Mesendoderm (in vitro differentiated cells): ENCODE data around the gene ABLIM1.
"Not testable (repeated sequence)": the region's sequence is repeated elsewhere in the genome, so short reads cannot be mapped to it uniquely, and the experiment has no call there.

Experiments used
- DNase-seq: peaks from one replicate; pipeline ENCODE4 v3.0.0; 2013
- H2AK5ac ChIP-seq: 2 replicates; pipeline ENCODE4 v1.6.1; 2013; ENCODE audit warnings: low read length, inconsistent platforms
- H2BK120ac ChIP-seq: 2 replicates; pipeline ENCODE4 v1.6.1; 2013; ENCODE audit warnings: low read depth, mild to moderate bottlenecking, low read length, moderate library complexity, mixed read lengths
- H2BK15ac ChIP-seq: replicated peaks from 2 replicates; pipeline ENCODE4 v1.6.1; 2013; ENCODE audit warnings: low read depth, mild to moderate bottlenecking, moderate library complexity
- H2BK5ac ChIP-seq: 2 replicates; pipeline ENCODE4 v1.6.1; 2013; ENCODE audit warnings: low read length, inconsistent platforms
- H3K18ac ChIP-seq: 2 replicates; pipeline ENCODE4 v1.6.1; 2013; ENCODE audit warnings: mild to moderate bottlenecking, low read length, mixed read lengths
- H3K23ac ChIP-seq: one replicate; pipeline ENCODE4 v1.6.1; 2013; ENCODE audit warnings: low read length
- H3K27ac ChIP-seq: 2 replicates; pipeline ENCODE4 v1.5.1; 2013; ENCODE audit warnings: low read depth, mild to moderate bottlenecking, inconsistent platforms, low read length, moderate library complexity
- H3K27me3 ChIP-seq: 2 replicates; pipeline ENCODE4 v1.6.1; 2013; ENCODE audit warnings: low read length, control low read depth, mild to moderate bottlenecking, inconsistent platforms; ENCODE audit not compliant: insufficient read depth, poor library complexity
- H3K36me3 ChIP-seq: 2 replicates; pipeline ENCODE4 v1.6.1; 2013; ENCODE audit warnings: low read length, inconsistent platforms; ENCODE audit not compliant: control insufficient read depth, insufficient read depth
- H3K4ac ChIP-seq: one replicate; pipeline ENCODE4 v1.6.1; 2013; ENCODE audit warnings: low read depth, mild to moderate bottlenecking, low read length, moderate library complexity
- H3K4me1 ChIP-seq: 2 replicates; pipeline ENCODE4 v1.6.1; 2013; ENCODE audit warnings: low read depth, low read length, inconsistent platforms; ENCODE audit not compliant: control insufficient read depth
- H3K4me2 ChIP-seq: 2 replicates; pipeline ENCODE4 v1.6.1; 2013; ENCODE audit warnings: low read length
- H3K4me3 ChIP-seq: 2 replicates; pipeline ENCODE4 v1.5.1; 2013; ENCODE audit warnings: mild to moderate bottlenecking, low read length
- H3K56ac ChIP-seq: one replicate; pipeline ENCODE4 v1.6.1; 2013; ENCODE audit warnings: low read length
- H3K79me1 ChIP-seq: 2 replicates; pipeline ENCODE4 v1.6.1; 2013; ENCODE audit warnings: low read length, inconsistent platforms
- H3K79me2 ChIP-seq: 2 replicates; pipeline ENCODE4 v1.6.1; 2013; ENCODE audit warnings: mild to moderate bottlenecking, low read length; ENCODE audit not compliant: control insufficient read depth, insufficient read depth
- H3K9ac ChIP-seq: 2 replicates; pipeline ENCODE4 v1.6.1; 2013; ENCODE audit warnings: low read length, inconsistent platforms
- H4K5ac ChIP-seq: one replicate; pipeline ENCODE4 v1.6.1; 2013; ENCODE audit warnings: low read length
- H4K8ac ChIP-seq: one replicate; pipeline ENCODE4 v1.6.1; 2013; ENCODE audit warnings: low read depth, mild to moderate bottlenecking, control low read depth, low read length, moderate library complexity
- WGBS: extraction: QIAGEN DNeasy Blood & Tissue Kit; methylation state at CpG from one replicate; pipeline ENCODE4 v1.1.7; 2013; ENCODE audit warnings: low lambda C conversion rate, missing lambda C conversion rate; ENCODE audit not compliant: insufficient coverage; ENCODE audit errors: extremely low coverage; 5-methylcytosine and 5-hydroxymethylcytosine counted together

ABLIM1 gene

DNA sequence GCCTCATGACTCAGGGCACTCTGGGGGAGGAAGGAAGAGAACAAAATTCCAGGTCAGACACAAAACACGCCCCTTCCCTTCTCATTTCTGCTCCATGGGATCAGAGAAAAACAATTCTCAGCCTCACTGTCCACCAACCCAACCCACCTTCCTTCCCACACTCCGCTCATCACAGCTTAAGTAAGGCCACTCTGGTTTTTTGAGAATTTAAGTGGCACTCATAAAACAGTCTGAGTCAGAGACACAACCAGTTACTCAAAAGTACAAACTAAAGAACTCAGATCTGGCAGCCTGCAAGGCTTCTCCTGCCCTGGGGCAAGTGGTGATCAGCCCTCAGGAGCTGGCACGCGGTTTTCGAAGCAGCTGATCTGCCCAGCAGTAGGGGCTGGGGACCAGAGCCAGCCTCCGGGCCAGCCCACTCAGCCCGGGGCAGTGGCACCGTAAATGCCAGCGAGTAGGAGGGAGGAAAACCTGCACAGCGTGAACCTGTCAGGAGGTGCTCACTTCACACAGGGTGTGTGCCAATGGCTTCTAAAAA, 39.1 kb upstream of the ABLIM1 start:
- Histone ChIP-seq H3K23ac (no peak overlapping the region), H3K79me1 (no peaks in the 10 kb centered on the region), H3K4me3 (no peak overlapping the region), H3K4me1 (no peaks in the 10 kb centered on the region), H3K4ac (no peak overlapping the region), H3K4me2 (no peak overlapping the region), H4K5ac (no peak overlapping the region), H2BK120ac (no peak overlapping the region), H2BK5ac (no peak overlapping the region), H3K27ac (no peak overlapping the region), H3K27me3 (no peaks in the 10 kb centered on the region), H4K8ac (no peak overlapping the region), H3K56ac (no peak overlapping the region), H3K79me2 (no peaks in the 10 kb centered on the region), H3K36me3 (no peaks in the 10 kb centered on the region), H2BK15ac (no peak overlapping the region), H3K9ac (no peak overlapping the region), H3K18ac (no peak overlapping the region), H2AK5ac (no peak overlapping the region)
- DNase-seq: no peak
- WGBS: no CpG with 5 or more reads among the region's 10 CpGs

DNA sequence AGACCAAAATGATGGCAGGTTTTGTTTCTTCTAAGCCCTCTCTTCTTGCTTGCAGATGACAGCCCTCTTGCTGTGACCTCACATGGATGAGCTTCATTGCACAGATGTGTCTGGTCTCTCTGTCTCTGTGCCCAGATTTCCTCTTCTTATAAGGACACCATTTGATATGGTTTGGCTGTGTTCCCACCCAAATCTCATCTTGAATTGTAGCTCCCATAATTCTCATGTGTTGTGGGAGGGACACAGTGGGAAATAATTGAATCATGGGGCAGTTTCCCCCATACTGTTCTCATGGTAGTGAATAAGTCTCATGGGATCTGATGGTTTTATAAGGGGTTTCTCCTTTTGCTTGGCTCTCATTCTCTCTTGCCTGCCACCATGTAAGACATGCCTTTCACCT, 38.2 kb upstream of the ABLIM1 start:
- not testable (repeated sequence) for H3K9ac ChIP-seq, H4K5ac ChIP-seq, H3K4me2 ChIP-seq, H2BK15ac ChIP-seq, H2BK5ac ChIP-seq, H3K27me3 ChIP-seq, H2BK120ac ChIP-seq, H3K56ac ChIP-seq, H3K4me1 ChIP-seq, H3K18ac ChIP-seq, H3K27ac ChIP-seq, H3K79me2 ChIP-seq, H3K4me3 ChIP-seq, H4K8ac ChIP-seq, DNase-seq, H3K23ac ChIP-seq, H3K4ac ChIP-seq, H3K79me1 ChIP-seq, H3K36me3 ChIP-seq, H2AK5ac ChIP-seq

DNA sequence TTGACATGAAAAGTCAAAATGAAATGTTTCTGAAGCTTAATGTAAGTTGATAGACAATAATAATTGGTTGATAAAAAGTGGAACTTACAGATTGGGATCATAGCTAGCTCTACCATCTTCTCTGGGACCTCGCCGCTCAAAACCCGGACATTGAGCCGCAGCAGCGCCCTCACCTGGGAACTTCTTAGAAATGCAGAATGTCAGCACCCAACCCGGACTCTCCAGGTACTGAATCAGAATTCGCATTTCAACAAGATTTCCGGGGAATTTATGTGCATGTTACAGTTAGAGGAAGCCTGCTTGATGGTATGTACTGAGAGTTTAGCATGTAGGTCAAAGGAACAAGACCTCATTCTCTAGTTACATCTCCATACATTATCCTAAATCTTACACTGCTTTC, 36.7 kb upstream of the ABLIM1 start:
- peak; percentile 75 for DNase-seq
- no peak overlapping the region for H3K27ac ChIP-seq
- WGBS: no CpG with 5 or more reads among the region's 8 CpGs

DNA sequence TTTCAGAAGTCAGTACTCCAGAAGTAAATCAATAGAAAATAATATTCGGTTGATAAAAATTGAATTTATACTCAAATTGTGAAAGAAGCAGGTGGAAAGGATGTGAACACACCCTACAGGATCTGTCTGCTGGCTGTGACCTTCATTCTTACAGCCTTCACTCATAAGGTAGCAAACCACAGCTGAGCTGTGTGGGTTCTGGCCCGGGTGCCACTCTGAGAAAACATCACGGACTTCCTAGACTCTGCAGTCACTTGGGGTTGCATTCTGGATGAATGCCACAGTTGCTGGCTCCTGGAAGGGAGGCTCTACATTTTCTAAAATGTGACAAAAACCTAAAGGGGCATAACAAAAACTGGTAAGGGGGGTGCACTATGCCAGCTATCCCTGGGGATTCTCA, 36.0 kb upstream of the ABLIM1 start:
- H3K27ac ChIP-seq: no peak overlapping the region
- H3K4me3 ChIP-seq: no peak overlapping the region
- H4K8ac ChIP-seq: no peak overlapping the region
- no peak overlapping the region for H2AK5ac ChIP-seq
- no peak for DNase-seq
- 100% methylated on average over 1 of the region's 3 CpGs for WGBS
- no peaks in the 10 kb centered on the region for H3K79me1 ChIP-seq
- H3K79me2 ChIP-seq: no peaks in the 10 kb centered on the region
- H3K4me2 ChIP-seq: no peak overlapping the region
- no peak overlapping the region for H2BK5ac ChIP-seq
- H2BK120ac ChIP-seq: no peak overlapping the region
- H3K18ac ChIP-seq: no peak overlapping the region
- H4K5ac ChIP-seq: no peak overlapping the region
- H3K4ac ChIP-seq: no peak overlapping the region
- H3K56ac ChIP-seq: peak overlapping the region; percentile 25
- no peaks in the 10 kb centered on the region for H3K4me1 ChIP-seq
- no peak overlapping the region for H3K9ac ChIP-seq
- no peaks in the 10 kb centered on the region for H3K36me3 ChIP-seq
- H2BK15ac ChIP-seq: no peak overlapping the region
- no peaks in the 10 kb centered on the region for H3K27me3 ChIP-seq
- H3K23ac ChIP-seq: no peak overlapping the region

More for the DNA sequence above, 36.7 kb upstream of the ABLIM1 start:
- Histone ChIP-seq H2BK120ac (no peak overlapping the region), H3K79me1 (no peaks in the 10 kb centered on the region), H3K79me2 (no peaks in the 10 kb centered on the region), H2AK5ac (no peak overlapping the region), H3K18ac (no peak overlapping the region), H3K27me3 (no peaks in the 10 kb centered on the region), H4K8ac (no peak overlapping the region), H3K9ac (no peak overlapping the region), H2BK15ac (no peak overlapping the region), H3K23ac (no peak overlapping the region), H3K4me1 (no peaks in the 10 kb centered on the region), H3K36me3 (no peaks in the 10 kb centered on the region), H3K4me3 (no peak overlapping the region), H3K56ac (no peak overlapping the region), H3K4ac (no peak overlapping the region), H2BK5ac (no peak overlapping the region), H4K5ac (no peak overlapping the region), H3K4me2 (no peak overlapping the region)

DNA sequence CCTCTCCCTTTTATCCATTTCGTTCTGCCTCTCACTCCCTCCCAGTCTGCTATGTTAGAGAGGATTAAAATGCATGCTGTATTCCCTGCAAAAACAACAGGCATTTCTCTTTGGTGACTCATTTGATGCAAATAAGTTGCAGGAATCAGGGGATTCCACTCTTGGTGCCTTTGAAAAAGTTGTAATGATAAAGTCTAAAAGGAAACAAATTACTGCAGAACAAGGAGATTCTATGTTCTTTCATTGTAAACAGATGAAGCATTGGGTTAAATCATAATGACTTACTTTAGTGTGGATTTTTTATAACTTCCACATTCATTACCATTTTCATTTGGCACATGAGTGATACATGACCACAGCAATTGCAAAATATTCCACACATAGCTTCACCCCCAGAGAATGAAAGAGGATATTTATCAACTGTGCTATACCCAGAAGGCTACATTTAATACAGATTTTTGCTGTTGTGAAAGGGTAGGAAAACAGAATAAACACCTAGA, 33.4 kb upstream of the ABLIM1 start:
- WGBS: no CpG with 5 or more reads among the region's 1 CpG
- H3K56ac ChIP-seq: no peak overlapping the region
- H3K79me2 ChIP-seq: no peaks in the 10 kb centered on the region
- H3K23ac ChIP-seq: no peak overlapping the region
- no peak overlapping the region for H3K4me3 ChIP-seq
- H3K18ac ChIP-seq: no peak overlapping the region
- no peak overlapping the region for H2BK15ac ChIP-seq
- no peak overlapping the region for H2BK120ac ChIP-seq
- no peak overlapping the region for H4K8ac ChIP-seq
- H3K4me2 ChIP-seq: no peak overlapping the region
- H3K9ac ChIP-seq: no peak overlapping the region
- H3K36me3 ChIP-seq: no peaks in the 10 kb centered on the region
- H3K4me1 ChIP-seq: peaks cover 2% of the 10 kb centered on the region
- no peaks in the 10 kb centered on the region for H3K27me3 ChIP-seq
- no peak overlapping the region for H4K5ac ChIP-seq
- no peaks in the 10 kb centered on the region for H3K79me1 ChIP-seq
- H3K4ac ChIP-seq: no peak overlapping the region
- peak; percentile 82 for DNase-seq
- no peak overlapping the region for H2AK5ac ChIP-seq
- H2BK5ac ChIP-seq: no peak overlapping the region
- no peak overlapping the region for H3K27ac ChIP-seq

DNA sequence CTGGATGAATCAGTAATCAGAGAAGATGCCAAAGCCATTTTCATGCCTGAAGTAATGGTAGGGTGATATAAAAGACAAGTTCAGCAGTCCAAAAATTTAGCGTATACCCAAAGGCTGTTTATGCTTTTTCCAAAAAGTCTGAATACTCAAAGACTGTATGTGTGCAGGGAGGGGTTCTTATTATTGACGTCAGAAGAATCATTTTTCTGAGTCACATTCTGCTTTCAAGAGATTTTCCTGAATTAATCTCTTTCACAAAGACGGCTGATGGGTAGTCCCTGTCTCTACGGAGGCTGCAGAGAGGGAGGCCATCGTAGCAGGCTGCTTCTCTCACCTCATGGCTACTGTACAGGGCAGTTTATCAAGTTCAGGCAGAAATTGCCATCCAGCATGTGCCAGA, 30.7 kb upstream of the ABLIM1 start:
- Histone ChIP-seq H3K79me1 (no peaks in the 10 kb centered on the region), H2BK5ac (no peak overlapping the region), H2BK120ac (no peak overlapping the region), H3K4ac (no peak overlapping the region), H4K5ac (no peak overlapping the region), H4K8ac (no peak overlapping the region), H3K4me1 (peaks cover 2% of the 10 kb centered on the region), H3K56ac (no peak overlapping the region), H2AK5ac (no peak overlapping the region), H3K79me2 (no peaks in the 10 kb centered on the region), H3K23ac (no peak overlapping the region), H3K27ac (no peak overlapping the region), H3K9ac (no peak overlapping the region), H2BK15ac (no peak overlapping the region), H3K36me3 (no peaks in the 10 kb centered on the region), H3K4me3 (no peak overlapping the region), H3K18ac (no peak overlapping the region), H3K4me2 (no peak overlapping the region), H3K27me3 (no peaks in the 10 kb centered on the region)
- DNase-seq: no peak
- WGBS: no CpG with 5 or more reads among the region's 5 CpGs
